DMS53 treated with DMSO at 0.1 percent for 48 hours (cell line): Measurements from ENCODE around the gene ALDH7A1.

Experiments
- DNase-seq: peaks from one replicate; lab custom pipeline; 2025; ENCODE audit not compliant: unreplicated experiment; lab: John Stamatoyannopoulos, UW

ALDH7A1 gene

GRCh38 chr5:126509339-126509738 lies 85.7 kb downstream of the ALDH7A1 start:
- no peak for DNase-seq

- no peak for DNase-seq
These were observed 86.1 kb downstream of the ALDH7A1 start for GRCh38 chr5:126508962-126509279.

- no peak for DNase-seq
These were observed 86.6 kb downstream of the ALDH7A1 start for GRCh38 chr5:126508251-126508961.

GRCh38 chr5:126506079-126506478 lies 88.9 kb downstream of the ALDH7A1 start:
- no peak for DNase-seq

GRCh38 chr5:126503602-126504104 lies 91.4 kb downstream of the ALDH7A1 start:
- no peak for DNase-seq

GRCh38 chr5:126501448-126501847 lies 93.6 kb downstream of the ALDH7A1 start:
- no peak for DNase-seq

GRCh38 chr5:126499853-126500342 lies 95.1 kb downstream of the ALDH7A1 start:
- no peak for DNase-seq

- DNase-seq = no peak
These were observed 95.7 kb downstream of the ALDH7A1 start for GRCh38 chr5:126499278-126499677.

- no peak for DNase-seq
These were observed 97.5 kb downstream of the ALDH7A1 start for GRCh38 chr5:126497506-126497905.

GRCh38 chr5:126494393-126494792 lies 100.6 kb downstream of the ALDH7A1 start:
- DNase-seq = no peak

GRCh38 chr5:126492939-126493338 lies 102.1 kb downstream of the ALDH7A1 start:
- no peak for DNase-seq

GRCh38 chr5:126490167-126490940 lies 104.7 kb downstream of the ALDH7A1 start:
- no peak for DNase-seq

GRCh38 chr5:126488443-126489065 lies 106.5 kb downstream of the ALDH7A1 start:
- no peak for DNase-seq

GRCh38 chr5:126487596-126487995 lies 107.4 kb downstream of the ALDH7A1 start:
- DNase-seq = no peak

- no peak for DNase-seq
These were observed 108.7 kb downstream of the ALDH7A1 start for GRCh38 chr5:126486332-126486731.

GRCh38 chr5:126484253-126484652 lies 110.8 kb downstream of the ALDH7A1 start:
- DNase-seq = no peak

GRCh38 chr5:126483156-126483555 lies 111.9 kb downstream of the ALDH7A1 start:
- no peak for DNase-seq

GRCh38 chr5:126482591-126482990 lies 112.4 kb downstream of the ALDH7A1 start:
- no peak for DNase-seq

- no peak for DNase-seq
These were observed 113.8 kb downstream of the ALDH7A1 start for GRCh38 chr5:126481243-126481642.
